HG03064 (cell line): ENCODE data around the gene SLC39A13.

ENCODE experiments used
- ATAC-seq: cut with Tn5 transposase; IDR thresholded peaks from one replicate; pipeline ENCODE4 v1.9.1; 2021; ENCODE audit warnings: low read depth; ENCODE audit not compliant: unreplicated experiment

Gene SLC39A13

DNA sequence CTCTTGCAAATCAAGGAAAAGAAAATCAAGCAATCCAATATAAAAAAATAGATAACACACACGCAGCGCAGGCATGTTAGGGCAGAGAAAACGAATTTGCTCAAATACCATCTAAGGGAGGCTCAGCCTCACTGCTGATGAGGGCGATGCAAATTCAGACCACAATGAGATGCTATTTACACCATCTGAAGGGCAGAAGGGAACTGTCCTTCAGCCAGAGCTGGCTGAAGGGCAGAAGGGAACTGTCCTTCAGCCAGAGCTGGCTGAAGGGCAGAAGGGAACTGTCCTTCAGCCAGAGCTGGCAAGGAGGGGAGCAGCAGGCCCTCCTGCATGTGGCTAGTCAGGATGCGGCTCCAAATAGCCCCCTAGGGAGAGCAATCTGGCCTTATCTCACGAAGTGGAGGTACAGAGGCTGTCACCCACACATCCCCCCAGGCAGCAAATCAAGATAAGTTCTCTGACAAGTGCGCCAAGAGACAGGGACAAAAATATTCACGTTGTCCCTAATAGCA is 7.6 kb upstream of the SLC39A13 start:
- peak; percentile 68 for ATAC-seq

- ATAC-seq: no peak
Observed at GRCh38 chr11:47403135-47403534, 5.3 kb upstream of the SLC39A13 start.

GRCh38 chr11:47403571-47403970 is 4.8 kb upstream of the SLC39A13 start:
- no peak for ATAC-seq

GRCh38 chr11:47406896-47407745 is 1.3 kb upstream of the SLC39A13 start:
- no peak for ATAC-seq

GRCh38 chr11:47408598-47409439 is 429 bp downstream of the SLC39A13 start:
- no peak for ATAC-seq

GRCh38 chr11:47409440-47410369 is 1.3 kb downstream of the SLC39A13 start:
- no peak for ATAC-seq

DNA sequence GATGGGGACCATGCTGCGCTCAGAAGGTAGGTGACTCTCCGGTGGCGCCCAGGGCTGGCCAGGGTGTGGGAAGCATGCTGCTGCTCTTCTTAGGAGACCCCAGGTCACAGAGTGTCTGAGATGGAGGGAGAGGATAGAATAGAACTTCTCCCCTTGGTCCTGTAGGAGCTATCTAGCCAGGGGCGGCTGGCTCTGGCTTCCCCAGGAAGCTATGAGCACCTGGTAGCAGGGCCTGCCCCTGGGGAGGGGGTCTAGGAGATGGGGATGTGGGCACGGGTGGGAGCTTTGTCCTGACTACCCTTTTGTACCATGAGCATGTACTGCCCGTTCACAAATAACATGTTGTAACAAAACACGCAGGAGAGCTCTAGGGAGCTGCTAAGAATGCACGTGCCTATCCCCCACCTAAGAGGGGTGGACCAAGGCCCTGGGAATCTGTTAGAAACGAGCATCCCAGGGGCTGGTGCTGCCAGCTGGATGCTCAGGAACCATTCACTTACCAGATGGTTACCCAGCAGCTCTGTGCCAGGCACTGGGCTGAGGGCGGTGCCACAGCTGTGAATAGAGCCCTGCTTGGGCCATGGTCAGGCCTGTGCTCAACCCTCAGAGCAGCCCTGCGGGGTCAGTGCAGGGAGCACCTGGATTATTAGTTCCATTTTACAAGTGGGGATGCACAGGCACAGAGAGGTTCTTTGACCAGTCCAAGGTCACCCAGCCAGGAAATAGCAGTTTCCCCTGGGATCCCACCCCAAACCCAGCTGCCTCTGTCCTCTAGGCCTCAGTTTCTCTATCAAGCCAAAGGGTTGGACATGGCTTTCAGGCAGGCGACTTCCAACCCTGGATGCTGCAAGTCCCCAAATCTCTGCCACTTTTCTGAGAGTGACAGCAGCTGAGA is 2.2 kb downstream of the SLC39A13 start:
- ATAC-seq: no peak

- no peak for ATAC-seq
Observed at GRCh38 chr11:47411884-47412746, 3.7 kb downstream of the SLC39A13 start.

DNA sequence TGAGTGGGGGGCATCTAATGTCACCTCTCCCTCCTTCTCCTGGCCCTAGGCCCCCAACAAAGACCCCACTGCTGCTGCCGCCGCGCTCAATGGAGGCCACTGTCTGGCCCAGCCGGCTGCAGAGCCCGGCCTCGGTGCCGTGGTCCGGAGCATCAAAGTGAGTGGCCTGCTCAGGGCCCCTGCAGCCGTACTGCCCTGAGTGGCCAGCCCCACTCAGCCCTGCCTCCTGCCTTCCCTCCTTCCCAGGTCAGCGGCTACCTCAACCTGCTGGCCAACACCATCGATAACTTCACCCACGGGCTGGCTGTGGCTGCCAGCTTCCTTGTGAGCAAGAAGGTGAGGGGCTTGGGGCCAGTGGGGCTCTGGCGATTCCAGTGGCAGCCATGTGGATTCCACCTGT is 5.0 kb downstream of the SLC39A13 start:
- no peak for ATAC-seq

DNA sequence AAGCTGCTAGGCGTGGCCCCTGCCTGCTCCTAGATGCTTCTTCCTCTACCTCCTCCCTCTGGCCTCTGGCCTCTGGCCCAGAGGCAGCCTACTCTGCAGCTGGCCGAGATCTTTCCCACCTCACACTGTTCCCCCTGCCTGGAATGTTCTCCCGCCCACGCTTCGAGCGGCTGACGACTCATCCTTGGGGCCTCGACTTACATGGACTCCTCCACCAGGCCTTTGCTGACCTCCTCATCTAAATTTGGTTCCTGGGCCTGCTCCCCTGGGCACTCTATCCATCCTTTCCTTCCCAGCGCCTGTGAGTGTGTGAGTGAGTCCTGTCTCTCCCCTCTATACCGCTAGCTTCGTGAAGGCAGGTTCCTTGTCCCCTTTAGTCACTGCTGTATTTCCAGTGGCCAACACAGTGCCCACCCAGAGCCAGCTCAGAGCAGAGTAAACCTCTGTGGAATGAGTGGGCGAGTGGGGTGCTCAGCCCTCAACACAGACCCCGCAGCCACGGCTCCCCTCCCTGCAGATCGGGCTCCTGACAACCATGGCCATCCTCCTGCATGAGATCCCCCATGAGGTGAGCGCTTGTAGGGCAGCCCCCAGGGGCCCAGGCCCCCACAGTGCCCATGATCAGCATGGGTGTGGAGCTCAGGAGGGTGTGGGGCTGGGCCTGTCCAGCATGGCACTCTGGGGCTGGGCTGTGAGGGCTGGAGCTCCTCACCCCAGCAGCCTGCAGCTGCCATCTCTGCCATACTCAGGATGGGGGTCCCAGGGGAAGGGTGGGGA is 5.7 kb downstream of the SLC39A13 start:
- no peak for ATAC-seq

DNA sequence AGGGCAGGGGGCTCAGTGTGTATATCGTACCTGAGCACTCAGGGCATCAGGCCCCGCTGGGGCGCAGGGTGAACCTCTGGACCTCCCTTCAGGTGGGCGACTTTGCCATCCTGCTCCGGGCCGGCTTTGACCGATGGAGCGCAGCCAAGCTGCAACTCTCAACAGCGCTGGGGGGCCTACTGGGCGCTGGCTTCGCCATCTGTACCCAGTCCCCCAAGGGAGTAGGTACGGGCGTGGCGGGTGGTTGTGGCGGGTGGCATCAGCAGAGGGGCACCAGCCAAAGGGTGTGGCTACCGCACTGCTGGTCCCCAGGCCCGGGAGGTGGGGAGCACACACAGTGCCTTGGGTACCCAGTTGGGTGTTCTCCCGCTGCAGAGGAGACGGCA is 6.3 kb downstream of the SLC39A13 start:
- no peak for ATAC-seq

DNA sequence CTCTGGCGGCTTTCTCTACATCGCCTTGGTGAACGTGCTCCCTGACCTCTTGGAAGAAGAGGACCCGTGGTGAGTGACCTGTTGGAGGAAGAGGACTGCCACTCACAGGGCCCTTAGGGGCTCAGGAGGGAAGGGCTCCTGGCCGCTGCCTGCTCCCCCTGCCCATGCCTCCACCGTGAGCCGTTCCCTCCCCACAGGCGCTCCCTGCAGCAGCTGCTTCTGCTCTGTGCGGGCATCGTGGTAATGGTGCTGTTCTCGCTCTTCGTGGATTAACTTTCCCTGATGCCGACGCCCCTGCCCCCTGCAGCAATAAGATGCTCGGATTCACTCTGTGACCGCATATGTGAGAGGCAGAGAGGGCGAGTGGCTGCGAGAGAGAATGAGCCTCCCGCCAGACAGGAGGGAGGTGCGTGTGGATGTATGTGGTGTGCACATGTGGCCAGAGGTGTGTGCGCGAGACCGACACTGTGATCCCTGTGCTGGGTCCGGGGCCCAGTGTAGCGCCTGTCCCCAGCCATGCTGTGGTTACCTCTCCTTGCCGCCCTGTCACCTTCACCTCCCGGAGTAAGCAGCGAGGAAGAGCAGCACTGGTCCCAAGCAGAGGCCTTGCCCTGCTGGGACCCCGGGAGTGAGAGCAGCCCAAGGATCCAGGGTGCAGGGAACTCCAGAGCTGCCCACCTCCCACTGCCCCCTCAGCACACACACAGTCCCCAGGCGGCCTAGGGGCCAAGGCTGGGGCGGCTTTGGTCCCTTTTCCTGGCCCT is 6.9 kb downstream of the SLC39A13 start:
- ATAC-seq: no peak

GRCh38 chr11:47415949-47416472 is 7.6 kb downstream of the SLC39A13 start:
- no peak for ATAC-seq

GRCh38 chr11:47417712-47418111 is 9.3 kb downstream of the SLC39A13 start:
- ATAC-seq: no peak

DNA sequence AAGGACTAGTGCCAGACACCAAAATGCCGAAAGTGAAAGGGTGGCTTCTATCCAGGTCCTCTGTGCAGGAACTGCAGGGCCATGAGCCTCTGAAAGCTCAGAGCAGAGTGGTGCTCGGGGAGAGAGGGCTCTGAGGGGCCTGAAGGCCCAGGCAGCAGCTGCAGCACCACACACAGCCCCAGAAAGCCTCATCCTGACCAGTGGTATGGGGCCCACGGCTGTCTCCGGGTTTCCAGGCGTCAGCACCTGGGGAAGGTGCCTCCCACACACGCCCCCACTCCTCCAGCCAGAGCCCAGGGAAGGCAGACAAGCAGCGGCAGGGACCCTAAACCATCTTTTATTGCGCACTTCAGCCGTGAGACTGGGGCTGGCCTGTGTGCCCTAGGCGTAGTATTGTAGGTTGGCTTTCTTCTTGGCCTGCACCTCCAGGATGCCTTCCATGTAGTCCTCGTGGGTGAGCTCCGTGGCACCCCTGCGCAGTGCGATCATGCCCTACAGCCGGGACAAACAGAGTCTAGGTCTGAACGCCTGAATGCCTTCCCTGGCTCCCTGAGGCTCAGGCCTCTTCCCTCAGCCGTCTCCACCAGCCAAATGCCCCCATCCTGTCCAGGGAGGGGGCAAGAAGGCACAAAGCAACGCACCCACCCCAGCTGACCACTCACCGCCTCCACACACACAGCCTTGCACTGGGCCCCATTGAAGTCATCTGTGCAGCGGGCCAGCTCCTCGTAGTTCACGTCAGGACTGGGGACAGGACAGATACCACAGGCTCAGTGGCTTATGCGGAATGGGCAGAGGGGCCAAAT is 10.3 kb downstream of the SLC39A13 start:
- no peak for ATAC-seq

DNA sequence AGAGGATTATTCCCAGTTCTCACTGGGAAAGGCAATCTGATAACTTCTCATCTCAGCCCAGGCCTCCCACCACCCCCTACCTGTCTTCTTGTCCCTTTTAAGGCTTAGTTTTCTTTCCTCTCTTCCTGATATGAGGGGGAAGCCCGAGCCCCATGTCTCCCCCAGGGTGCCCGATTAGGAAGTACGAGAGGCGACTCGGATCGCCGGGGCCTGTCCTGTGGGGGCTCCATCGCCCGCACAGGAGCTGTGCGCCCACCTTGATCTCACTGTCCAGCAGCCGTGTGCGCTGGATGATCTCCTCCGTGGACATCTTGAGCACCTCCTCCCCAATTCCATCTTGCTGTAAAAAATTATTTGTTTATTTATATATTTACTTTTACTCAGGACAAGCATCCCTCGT is 17.2 kb downstream of the SLC39A13 start:
- ATAC-seq: no peak
